LNCAP (cell line): ENCODE results near the gene RMI1.

Experiments
- TF ChIP-seq, protein P1 (sequence below): fragments of 450-650 bp; IDR thresholded peaks from 2 replicates; pipeline ENCODE4 v1.5.1; 2017; ENCODE audit warnings: mild to moderate bottlenecking

The RMI1 gene

DNA sequence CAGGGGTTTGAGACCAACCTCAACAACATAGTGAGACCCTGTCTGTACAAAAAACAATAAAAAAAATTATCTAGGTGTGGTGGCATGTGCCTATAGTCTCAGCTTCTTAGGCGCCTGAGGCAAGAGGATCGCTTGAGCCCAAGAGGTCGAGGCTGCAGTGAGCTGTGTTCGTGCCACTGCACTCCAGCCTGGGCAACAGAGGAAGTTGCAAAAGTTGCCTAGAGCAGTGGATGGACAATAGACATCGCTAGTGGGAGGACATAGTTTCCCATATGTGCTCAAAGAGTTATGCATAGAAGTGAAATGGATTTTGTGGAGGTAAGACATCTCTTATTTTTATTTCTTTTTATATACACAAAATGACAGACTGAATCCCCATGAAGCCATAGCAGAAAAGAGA lies 19.6 kb upstream of the RMI1 start:
- TF ChIP-seq, protein P1, sequence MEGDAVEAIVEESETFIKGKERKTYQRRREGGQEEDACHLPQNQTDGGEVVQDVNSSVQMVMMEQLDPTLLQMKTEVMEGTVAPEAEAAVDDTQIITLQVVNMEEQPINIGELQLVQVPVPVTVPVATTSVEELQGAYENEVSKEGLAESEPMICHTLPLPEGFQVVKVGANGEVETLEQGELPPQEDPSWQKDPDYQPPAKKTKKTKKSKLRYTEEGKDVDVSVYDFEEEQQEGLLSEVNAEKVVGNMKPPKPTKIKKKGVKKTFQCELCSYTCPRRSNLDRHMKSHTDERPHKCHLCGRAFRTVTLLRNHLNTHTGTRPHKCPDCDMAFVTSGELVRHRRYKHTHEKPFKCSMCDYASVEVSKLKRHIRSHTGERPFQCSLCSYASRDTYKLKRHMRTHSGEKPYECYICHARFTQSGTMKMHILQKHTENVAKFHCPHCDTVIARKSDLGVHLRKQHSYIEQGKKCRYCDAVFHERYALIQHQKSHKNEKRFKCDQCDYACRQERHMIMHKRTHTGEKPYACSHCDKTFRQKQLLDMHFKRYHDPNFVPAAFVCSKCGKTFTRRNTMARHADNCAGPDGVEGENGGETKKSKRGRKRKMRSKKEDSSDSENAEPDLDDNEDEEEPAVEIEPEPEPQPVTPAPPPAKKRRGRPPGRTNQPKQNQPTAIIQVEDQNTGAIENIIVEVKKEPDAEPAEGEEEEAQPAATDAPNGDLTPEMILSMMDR = no peak

DNA sequence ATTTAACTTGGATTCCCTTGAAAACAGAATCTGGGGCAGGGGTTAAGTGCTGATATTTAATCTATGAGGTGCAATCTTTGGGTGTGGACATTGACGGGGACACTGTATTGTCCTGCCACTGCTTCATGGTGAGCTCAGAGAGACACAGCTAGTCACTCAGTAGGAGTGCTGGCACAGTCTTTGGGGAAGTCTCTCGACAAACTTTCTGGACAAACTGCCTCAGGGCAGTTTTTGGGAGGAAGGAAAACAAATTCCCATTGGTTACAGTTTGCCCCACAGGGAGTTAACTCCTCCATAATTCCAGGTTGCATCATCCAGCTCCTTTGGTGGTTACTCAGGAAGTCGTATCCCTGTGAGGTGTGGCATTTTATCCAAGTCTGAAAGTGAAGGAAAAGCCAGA lies 18.4 kb upstream of the RMI1 start:
- TF ChIP-seq, protein P1 = no peak

DNA sequence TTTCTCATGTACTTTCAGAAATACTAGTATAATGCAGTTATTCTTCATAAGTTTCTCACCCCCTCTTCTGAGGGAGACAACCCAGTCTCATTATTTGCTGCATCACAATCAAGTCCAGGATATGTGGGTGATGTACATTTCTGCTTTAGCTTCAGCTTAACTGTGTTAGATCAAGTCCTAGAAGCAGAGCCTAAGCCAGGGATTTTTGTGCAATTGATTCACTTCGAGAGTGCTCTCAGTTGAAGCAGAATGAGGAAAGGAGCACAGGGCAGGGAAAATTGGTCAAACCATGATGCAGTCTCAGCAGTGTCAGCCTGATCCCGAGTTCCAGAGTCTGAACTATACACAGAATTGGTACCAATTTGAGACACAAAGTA lies 15.6 kb upstream of the RMI1 start:
- TF ChIP-seq, protein P1 = no peak

DNA sequence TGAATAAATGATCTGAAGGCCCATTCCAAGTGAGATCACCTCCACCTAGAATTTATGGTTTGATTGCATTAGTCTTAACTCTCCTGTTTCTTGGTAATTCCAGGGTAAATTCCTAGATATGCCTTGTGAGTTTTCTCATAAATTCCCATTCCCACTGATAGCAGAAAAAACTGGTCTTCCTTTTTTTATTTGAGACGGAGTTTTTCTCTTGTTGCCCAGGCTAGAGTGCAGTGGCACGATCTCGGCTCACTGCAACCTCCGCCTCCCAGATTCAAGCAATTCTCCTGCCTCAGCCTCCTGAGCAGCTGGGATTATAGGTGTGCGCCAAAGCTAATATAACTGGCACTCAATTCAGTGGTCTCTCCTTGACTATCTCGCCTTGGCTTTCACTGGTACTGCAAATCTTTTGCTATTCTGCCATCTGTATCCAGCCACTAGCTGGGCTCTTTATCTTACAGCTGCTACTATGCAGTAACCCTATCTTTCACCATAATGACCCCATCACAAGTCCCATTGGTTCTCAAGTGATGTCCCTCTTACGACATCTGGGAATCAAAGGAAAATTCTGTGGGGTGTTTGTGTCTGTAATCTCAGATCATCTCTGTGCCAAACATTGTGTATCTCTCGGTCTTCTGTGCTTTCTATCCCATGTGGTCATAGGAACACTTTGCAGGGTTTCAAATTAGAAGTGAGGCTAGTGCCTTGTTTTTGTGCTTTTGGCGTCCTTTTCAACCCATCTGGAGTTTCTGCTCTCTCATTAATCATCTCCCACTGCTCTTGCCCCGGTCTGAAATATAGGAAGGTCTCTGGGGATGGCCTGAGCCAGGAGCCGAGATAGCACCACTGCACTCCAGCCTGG lies 15.0 kb upstream of the RMI1 start:
- TF ChIP-seq, protein P1 = no peak

DNA sequence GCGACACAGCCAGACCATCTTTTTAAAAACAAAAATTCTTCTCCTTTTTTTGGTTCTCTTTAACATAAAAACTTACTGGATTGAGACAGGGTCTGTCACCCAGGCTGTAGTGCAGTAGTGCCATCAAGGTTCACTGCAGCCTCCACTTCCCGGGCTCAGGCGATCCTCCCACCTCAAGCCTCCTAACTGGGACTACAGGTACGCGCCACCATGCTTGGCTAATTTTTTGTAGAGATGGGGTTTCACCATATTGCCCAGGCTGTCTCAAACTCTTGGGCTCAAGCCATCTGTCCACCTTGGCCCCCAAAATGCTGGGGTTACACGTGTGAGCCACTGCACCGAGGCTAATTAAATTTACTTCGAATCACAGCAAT lies 14.4 kb upstream of the RMI1 start:
- TF ChIP-seq, protein P1 = no peak

DNA sequence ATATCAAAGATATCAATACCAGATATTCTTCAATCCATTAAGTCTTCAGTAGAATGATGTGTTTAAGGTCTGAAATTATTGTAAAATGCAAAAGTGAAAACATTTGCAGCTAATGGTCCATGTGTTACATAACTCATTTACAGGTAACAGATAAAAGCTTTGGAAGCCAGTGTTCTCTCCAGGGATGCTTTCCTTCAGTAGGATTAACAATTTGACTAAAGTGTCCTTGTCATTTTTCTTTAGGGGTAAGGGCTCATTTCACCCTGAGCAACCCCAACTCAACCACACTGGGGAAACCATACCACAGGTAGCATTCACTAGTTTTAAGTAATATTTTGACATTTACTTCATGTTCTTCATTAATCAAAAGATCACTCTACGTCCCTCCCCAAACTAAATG lies 13.5 kb upstream of the RMI1 start:
- TF ChIP-seq, protein P1 = no peak

DNA sequence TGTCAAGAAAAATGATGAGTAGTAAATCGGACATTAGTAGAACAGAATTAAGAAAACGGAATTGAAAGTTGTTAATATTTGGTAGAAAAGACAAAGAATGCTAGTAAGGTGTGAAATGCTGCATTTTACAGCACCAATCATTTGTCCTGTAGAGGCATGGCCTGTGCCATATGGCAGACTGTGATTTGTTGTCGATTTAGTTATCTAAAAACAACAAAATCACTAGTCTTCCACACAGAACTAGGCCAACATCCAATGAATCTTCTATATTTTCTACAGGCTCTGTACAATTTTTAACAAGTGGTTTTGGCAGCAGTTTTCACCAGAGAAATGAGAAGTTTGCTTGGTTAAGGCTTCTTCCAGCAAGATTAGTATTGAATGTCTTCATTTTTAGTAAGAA lies 11.0 kb upstream of the RMI1 start:
- TF ChIP-seq, protein P1 = no peak

DNA sequence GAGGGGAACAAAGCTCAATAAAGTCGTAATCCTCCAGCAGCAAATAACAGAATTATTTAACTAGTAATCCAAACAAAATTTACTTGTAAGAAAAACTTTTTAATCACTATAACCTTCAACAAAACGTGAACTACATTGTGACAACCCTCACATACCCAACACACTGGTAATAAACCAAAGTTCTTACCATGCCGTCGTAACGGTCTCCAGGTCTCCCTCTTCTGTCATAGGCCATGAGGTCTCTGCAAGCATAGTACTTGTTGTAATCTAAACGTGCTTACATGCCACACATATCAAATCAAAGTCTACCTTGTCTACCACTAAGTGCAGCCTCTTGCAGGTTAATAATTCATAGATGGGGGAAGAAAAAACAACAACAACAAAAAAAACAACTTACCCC lies 9.1 kb upstream of the RMI1 start:
- TF ChIP-seq, protein P1 = no peak
